GM19351 (cell line): ENCODE results near the gene WWTR1.

Experiments used
- ATAC-seq: cut with Tn5 transposase; IDR thresholded peaks from one replicate; pipeline ENCODE4 v1.9.1; 2021; ENCODE audit warnings: mild to moderate bottlenecking, moderate library complexity; ENCODE audit not compliant: unreplicated experiment

WWTR1 gene

DNA sequence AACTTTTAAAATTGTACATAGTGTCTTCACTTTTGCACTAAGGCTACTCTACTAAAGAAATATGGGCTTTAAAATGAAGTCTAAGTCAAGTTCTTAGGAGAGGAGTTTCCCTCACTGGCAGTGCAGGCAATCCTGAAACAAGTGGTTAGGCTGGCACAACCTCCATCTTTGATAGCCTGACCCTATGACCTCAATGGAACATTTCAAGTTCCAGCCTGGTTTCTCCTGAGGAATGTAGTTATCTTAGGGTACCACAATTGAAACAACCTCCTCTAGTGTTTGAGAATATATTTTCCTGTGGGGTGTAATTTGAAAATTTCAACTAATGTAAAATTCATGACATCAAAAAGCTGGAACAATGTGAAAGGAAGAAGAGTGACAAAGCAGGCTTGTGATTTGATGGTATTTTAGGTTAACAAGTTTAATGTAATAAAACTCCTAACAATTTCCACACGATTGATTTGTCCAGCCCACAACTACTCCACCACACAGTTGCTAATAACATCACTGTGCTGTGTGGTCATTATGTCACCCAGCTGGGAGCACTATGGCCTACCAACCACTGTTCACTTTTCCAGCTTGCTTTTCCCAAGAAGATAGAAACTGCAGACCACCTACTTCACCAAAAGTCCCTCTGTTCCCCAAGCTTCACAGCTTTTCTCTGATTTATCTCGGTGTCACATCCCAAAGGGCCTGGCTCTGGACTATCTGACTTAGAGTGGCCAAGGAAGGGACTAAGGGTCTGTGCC lies 1.8 kb downstream of the WWTR1 start:
- ATAC-seq = no peak

DNA sequence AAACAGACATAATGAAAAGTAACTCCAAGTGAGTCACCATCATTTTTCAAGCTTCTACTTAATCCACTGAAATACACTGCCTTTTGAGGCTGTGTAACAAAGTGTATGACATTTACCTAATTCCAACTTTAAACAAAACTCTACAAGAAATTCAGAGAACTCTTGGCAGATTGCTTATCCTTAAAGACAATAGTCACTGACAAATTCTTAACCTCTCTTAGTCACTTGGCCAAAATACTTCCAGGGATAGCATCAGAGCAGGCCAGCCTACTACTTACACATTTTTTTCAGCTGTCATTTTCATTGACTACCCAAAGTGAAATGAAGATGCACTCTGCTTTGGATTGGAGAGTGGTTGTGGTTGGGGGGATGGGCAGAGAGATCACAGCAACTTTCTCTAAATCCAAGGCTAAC lies 3.6 kb downstream of the WWTR1 start:
- no peak for ATAC-seq

DNA sequence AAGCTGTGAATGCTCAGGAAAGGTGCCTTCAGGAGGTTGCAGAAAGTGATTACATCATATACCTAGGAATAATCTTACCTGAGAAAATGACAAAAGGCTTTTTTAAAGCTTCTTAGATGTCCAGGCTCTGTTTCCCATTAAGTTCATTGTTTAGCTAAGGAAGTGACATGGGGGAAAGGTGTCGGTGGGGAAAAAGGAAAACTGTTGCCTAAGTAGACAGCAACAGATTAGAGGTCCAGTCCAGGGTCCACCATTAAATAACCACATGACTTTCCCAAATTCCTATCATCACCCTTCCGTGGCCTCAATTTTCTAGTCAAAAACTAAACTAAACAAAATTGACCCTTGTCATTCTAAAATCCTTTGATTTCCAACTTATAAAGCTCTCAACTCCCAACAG lies 4.3 kb downstream of the WWTR1 start:
- ATAC-seq = no peak

DNA sequence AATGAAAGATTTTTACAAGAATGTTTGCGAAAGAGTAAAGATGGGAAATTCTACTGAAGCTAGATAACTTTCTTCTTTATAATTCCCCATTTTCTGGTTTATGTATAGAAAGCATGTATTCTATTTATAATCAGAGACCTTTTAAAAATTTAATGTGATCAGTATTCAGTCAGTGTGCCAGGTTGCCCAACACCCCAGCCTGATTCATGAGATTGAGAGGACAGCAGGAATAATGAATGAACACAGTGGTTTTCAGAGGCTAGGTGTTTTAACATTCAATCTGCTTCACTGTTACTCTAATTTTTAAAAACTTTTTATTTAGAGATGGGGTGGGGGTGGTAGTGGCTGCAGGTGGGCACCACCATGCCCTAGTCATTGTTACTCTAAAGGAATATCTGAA lies 4.7 kb downstream of the WWTR1 start:
- no peak for ATAC-seq

DNA sequence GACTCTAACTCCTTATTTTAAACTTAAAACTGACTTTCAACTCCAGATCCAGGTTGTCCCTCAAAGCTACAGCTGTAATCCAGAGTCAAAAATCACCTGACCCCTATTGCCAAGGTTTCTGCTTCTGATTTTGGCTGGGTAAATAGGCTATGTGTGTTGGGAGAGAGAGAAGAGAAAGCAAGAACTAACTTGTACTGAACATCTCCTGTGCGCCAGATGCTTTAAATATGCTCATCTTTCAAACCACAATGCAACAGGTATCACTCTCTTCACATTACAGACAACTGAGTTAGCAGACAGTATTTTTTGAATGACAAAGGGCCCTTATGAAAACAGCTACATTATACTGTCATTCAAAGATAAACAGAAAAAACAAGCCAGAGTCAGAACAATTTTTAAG lies 7.0 kb downstream of the WWTR1 start:
- no peak for ATAC-seq

DNA sequence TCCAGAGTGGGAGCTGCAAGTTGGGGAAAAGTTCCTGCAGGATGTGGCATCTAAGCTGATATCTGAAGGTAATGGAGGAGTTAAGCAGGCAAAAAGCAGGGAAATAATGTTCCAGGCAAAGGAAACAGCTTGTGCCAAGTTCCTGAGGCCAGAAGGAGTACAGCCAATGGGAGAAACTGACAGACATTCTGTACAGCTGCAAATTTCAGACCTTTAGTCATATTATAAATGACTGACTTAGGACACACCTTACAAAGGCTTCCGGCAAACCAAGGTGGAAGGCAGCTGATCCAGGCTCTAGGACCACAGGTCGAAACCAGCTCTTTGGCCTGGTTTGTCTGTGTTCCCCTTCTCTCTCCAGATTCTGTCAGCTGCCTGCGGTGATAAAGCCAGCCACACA lies 9.3 kb downstream of the WWTR1 start:
- ATAC-seq = no peak

DNA sequence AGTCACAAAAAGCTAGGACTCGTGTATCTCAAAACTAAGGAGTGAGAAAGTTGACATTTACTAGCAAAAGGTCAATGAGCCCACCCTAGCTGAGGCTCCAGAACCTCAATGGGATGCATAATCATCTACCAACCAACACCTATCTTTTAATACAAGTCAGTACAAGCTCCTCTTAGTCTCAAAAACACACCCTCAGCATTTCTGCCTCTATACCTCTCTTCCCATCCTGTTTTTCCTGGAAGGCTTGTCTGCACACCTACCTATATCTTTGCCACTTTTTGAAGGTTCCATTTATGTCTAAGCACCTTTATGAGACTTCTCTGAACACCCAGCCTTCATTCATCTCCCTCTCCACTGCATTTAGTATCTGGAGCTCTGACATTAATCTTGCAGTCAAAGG lies 10.0 kb downstream of the WWTR1 start:
- peak; percentile 10 for ATAC-seq

DNA sequence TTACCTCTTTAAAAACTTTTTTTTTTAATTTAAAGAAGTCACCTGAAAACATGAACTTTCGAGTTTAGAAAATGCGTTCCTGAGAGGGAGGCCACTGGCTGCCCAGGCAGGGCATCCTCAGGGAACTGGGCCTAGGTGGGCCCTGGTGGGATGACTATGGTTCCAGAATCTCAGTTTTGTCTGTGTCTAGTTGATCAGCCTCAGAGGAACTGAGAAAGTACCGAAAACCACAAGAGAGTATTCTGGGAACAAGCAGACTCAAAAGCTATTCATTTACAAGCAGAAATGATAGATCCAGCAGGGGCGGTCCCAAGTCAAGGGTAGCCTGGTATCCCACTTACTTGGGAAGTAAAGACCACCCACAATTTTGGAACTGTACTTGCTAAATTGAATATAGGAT lies 10.5 kb downstream of the WWTR1 start:
- peak; percentile 88 for ATAC-seq

DNA sequence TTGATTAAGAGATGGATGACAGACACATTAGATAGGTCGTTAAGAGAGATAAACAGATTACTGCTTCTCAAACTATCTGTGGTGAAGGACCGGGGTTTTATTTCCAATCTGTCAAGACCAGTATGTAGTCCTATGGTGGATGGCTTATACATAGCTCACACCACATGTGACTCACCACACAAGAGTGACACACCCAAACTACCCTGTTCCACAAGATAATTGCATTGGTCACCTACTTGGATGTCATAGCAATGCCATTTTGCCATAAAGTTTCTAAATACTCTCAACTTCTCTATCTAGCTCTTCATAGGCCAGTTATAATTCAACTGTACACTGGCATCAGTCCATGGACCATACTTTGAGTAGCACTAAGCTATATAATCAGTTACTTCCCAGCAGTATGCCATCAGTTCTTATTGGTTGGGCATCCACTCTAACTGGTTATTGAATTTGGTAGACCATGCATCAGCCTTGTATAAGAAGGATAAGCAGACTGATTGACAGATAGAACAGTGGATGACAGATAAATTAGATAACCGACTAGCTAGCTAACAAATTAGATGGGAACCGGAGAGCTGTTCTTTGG lies 11.6 kb downstream of the WWTR1 start:
- ATAC-seq = no peak

DNA sequence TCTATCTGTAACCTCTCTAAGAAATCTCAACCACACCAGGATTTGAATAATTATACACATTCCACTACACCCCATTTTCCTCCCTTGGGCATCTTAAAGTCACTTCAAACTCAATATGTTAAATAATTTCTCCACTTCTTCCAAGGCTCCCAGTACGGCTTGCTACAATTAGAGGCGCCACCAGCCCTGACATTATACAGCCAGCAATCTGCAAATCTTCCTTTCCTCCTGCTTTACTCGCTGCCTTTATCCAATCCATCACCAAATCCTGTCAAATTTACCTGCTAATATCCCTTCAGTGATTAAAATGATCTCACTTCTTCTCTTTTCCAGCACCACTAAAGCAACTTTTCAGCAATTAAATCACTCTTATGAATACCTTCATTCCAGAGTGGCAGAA lies 13.9 kb downstream of the WWTR1 start:
- ATAC-seq = no peak

DNA sequence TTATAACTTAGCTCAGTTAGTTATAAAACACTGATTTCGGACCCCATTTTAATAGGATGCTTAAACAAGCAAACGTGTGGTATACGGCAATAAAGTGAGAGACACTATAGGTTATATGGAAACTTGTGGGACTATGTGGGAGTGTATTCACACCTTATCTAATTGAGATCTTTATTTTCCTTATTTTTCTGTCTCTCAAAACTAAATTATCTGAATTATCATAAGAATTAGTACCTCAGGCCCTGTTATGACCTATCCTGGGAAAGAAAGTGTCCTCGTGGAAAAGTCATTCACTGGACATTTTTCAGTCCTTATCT lies 14.4 kb downstream of the WWTR1 start:
- no peak for ATAC-seq

DNA sequence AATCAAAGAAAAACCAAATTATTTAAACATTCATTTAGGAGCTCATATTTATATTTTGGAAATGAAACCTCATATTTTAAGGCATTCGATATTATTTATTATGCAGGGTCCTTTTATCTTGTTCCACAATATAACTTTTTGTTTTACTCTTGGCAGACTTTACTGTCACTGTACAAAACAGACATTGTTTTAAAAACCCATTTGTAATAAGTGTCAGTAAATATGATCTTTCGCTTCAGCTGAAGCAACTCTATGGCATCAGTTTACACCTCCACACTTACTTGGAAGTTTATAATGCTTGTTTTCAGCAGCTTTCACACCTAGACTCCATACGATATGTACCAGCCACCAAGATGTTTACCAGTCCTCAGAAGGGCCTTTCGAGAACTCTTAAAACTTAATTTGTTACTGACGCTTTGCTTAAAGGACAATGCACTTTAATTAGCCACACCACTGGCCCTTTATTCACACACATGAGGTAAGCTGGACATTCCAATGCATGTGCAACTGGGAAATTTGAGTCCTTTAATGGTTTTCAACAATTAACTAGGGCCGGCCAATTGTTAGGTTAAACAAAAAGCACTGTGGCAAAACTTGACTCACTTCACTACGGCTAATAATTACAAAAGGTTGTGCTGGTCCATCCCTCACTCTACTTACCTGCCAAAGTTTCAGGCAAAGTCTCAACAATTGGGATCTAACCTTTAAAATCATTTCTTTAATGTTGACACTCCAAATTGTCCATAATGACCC lies 16.7 kb downstream of the WWTR1 start:
- ATAC-seq = no peak

DNA sequence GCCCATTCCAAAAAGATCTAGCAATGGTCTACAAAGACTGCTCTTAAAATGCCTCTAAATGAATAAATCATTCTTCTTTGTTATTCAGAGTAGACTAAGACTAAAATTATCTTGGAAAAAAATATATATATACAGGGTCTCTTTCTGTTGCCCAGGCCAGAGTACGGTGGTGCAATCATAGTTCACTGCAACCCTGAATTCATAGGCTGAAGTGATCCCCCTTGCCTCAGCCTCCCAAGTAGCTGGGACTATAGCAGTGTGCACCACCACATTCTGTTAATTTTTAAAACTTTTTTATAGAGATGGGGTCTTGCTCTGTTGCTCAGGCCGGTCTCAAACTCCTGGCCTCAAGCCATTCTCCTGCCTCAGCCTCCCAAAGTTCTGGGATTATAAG lies 18.7 kb downstream of the WWTR1 start:
- no peak for ATAC-seq

DNA sequence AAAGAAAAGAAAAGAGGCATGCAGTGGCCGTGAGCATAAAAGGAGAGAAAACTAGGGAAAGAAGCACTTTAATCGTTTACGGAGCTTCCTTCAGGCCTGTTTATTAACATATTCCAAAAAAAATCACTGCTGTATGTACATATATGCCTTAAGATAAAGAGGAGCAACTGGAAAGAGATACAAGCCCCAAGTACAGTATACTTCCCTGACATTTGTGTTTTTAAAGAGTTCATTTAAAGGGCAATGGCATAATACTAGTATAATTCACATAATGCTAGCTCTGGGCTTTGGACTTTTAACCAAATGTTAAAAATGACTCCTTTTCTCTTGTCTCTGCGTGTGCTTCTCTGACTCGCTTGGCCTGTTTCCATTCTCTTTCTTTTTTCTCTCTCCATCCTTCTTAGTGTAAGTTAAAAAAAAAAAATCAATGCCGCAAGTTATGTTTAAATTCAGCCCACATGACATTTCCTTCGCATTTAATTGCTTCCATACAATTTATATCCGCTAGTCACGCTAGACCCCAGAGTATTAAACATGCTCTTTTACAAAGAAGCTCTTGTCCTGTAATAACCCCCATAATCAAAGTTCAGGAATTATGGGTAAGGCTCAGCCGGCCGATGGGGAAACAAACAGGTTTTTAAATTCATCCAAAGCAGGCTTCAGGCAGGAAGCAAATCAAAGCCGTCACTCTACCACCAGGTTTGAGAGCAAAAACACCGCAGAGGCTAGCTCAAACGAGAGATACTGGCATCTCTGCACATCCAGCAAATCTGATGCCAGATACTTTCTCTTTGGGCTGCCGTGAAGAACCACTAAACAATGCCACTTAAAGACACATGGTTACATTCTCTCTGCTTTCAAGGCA lies 19.4 kb downstream of the WWTR1 start:
- ATAC-seq = no peak

DNA sequence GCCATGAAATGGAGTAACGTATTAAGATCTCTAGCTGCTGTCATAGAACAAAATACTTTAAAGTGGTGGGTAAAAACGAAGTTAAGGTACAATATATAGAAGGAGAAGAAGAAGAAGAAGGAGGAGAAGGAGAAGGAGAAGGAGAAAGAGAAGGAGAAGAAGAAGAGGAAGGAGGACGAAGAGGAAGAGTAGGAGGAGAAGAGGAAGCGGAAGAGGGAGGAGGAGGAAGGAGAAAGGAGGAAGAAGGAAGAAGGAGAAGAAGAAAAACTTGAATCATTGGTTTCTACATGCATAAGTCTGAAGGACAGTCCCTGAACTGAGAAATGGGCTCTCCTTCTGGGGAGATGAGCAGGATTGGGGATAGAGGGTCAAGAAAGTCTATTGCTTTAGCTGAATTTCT lies 22.4 kb downstream of the WWTR1 start:
- no peak for ATAC-seq

DNA sequence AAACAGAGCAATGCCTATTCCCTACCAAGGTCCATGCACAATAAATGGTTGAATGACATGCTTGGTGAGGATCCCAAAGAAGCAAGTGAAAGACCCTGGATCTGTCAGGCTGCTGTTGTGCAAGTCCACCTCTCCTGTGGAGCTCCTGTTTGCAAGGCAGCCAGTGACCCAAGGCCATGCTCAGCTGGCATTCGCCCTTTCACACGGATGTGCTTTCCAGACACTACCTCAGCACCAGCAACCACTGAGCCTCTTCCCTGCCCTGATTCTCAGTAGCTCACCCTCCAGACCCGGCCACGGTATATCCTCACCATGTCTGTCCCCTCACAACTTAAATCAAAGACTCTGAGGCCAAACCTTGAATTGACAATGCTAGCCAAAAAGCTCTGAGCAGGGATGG lies 23.3 kb downstream of the WWTR1 start:
- no peak for ATAC-seq

DNA sequence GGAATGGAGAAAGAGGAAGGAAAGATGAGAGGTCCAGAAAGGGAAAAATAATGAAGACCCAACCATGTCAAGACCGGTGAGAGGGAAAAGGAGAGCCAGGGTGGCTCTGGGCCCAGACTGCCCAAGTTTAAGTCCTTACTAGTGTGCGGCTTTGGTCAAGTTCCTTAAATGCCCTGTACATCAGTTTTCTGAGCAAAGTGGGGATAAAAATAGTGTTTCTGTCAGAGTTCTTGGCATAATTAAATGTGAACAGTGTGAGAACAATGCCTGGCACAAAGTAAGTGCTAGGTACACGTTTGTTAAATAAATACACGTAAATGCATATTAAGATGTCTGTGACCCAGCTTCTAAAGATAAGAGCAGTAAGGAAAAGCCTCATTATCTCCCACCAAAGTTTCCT lies 23.8 kb downstream of the WWTR1 start:
- no peak for ATAC-seq

DNA sequence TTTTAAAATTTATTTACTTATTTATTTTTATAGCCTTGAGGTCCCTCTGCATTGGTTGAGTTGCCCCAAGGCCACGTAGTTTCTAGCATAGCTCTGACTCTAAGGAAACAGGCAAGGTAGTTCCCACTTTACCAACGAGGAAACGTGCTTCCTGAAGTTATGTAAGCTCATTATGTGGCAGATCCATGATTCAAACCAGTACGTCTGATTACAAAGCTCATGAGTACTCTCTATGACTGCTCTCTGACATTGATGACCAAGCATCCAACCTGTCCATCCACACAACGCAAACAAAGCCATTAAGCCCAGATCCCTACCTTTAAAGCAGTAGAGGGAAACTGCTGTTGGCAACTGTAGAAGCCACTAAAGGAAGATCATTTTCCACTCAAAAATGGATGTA lies 25.6 kb downstream of the WWTR1 start:
- ATAC-seq = no peak

DNA sequence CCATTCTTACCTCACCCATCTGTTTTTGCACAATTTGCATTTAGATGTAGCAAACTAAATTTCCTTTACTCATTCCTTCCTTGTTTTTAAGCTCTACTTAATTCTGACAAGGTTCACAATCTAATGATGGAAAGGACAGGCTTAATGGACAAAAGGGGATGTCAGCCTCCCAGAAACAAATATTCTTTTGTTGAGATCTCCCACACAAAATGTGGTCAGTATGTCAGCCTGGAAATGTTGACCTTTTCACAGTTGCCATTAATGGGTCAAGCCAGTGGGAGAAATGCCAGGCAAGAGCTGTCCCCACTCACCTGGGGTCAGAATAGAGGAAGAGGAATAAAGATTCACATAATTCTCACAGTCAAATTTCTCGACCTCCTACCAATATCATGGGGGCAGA lies 27.0 kb downstream of the WWTR1 start:
- ATAC-seq = no peak

DNA sequence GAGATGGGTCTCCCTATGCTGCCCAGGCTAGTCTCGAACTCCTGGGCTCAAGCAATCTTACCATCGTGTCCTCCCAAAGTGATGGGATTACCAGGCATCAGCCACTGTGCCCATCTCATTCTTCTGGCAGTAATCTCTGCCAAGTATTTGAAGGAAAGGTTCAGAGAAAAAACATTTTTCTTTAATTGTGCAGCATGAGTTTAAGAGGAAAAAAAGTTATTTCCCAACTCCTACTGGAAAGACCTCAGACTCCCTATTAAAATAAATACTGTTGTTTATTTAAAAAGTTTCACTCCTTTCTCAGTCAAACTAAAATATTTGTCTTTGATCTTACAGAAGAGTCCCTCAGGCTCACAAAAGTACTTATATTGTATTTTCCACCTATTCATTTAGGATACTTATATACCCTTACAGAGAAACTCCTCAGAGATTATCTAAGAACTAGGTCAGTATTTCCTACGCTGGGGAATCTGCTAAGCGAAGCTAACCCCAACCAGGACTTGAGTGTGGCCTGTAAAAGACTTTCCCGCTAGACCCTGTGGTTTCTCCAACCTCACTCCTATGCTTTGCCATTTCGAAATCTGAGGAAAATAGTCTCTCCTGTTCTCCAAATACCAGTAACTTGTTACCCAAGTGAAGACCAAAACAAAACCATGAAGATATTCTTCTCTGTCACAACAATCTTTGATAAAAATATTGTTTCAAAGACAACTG lies 28.7 kb downstream of the WWTR1 start:
- no peak for ATAC-seq

DNA sequence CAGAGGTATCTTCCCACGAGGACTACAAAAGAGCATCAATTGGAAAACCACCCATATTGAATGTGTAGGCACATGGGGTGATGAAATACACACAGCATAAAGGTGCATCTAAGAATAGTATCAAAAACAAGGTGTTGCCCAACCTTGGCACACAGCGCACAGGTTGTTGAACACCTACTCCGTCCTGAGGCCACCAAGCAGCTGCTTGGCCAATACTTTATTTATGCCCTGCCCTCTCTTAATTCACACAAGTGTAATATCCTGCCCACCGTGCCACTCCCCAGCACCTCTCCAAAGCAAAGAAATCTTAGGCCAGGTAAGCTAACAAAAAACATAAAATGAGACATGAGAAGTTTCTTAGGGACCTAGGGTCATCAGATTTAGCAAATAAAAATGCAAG lies 31.2 kb downstream of the WWTR1 start:
- ATAC-seq = no peak
